GM21737 (cell line): ENCODE measurements around the gene HLCS.

ENCODE experiments used
- ATAC-seq: cut with Tn5 transposase; IDR thresholded peaks from one replicate; pipeline ENCODE4 v1.9.1; 2021; ENCODE audit warnings: mild to moderate bottlenecking, moderate library complexity; ENCODE audit not compliant: unreplicated experiment

The HLCS gene

DNA sequence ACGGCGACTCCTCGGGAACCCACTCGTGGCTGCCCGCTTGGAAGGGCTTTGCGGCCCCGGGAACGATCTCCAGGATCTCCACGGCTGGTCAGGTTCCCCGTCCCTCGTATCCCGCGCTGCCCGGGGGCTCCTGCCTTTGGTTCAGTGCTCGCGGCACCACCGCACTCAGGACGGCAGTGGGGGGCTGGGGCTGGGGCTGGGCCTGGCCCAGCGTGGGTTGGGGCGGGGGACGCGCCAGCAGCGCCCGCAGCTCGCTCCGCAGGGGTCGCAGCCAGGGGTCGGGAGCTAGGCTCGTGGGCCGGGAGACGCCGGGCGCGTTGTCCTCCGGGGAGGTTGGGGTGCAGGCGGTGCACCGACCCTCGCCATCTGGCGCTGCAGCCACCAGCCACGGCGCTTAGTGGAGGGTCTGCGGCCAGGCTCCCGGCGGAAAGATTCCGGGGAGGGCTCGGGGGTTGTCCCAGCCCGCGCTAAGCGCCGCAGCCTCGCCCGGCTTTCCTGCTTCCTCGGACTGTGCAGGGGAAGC lies 258.6 kb downstream of the HLCS start:
- no peak for ATAC-seq

GRCh38 chr21:36706951-36707762 lies 259.3 kb downstream of the HLCS start:
- no peak for ATAC-seq

DNA sequence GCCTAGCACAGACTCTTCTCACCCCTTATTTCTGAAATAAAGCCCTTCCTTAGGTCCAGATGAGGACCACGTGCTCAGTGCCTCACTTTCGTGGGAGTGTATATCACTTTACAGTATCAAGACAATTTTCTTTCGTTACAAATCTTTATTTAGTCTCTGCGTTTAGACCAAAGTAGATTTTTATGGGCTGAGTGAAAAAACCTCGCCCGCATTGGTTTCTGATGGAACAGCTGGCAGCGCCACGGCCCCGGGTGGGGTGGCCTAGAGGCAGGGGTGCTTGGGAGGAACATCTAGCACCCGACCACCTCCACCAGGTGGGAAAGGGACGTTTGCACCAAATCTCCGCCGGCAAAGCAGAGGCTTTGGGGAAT lies 260.0 kb downstream of the HLCS start:
- no peak for ATAC-seq

DNA sequence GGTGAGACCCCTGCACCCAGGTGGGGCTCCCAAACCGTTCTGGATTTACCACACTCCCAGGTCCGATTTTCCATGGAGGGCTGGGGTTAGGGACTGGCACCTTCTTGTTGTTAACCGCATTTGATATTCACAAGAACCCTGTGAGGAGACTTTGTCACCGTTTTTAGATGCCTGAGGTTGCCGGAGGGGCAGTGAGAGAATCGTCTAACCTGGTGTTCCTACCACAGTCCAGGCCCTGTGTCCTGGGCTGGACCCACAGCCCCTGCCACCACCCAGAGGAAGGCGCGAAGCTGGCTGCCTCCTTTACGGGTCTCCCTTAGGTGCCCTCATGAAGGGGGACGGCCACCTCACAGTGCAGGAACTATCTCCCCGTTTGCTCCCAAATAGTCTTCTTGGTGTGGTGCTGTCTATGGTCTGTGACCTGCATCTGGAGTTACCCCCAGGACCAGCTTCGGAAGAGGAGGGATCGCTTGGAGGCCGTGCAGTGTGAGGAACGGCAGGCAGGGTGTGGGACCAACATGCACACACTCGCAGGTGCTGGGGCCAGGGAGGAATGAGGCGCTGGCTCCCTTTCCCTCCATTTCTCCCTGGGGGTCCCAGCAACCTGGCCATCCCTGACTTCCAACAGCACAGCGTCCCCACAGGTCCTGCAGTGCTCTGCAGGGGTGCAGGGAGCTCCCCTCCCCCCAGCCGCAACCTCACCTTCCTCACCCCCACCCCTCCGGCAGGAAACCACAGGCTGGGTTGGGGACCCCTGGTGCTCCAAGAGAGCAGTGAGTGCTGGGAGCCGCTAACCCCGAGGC lies 260.6 kb downstream of the HLCS start:
- ATAC-seq = no peak

- no peak for ATAC-seq
These were observed 261.4 kb downstream of the HLCS start for GRCh38 chr21:36704958-36705678.

DNA sequence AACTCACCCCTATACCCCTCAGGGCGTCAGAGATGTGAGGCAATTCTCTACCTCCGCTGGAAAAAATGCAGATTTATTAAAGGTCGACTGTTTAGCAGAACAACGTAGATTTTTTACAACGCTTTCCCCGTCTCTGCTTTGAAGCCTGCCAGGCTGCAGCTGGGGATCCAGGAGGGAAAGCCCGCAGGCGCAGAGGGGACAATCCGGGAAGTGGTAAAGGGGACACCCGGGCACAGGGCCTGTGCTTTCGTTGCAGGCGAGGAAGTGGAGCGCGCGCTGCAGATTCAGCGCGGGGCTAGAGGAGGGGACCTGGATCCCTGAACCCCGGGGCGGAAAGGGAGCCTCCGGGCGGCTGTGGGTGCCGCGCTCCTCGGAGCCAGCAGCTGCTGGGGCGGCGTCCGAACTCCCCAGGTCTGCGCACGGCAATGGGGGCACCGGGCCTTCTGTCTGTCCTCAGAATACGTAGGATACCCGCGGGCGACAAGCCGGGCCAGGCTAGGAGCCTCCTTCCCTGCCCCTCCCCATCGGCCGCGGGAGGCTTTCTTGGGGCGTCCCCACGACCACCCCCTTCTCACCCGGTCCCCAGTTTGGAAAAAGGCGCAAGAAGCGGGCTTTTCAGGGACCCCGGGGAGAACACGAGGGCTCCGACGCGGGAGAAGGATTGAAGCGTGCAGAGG lies 262.1 kb downstream of the HLCS start:
- ATAC-seq = no peak

DNA sequence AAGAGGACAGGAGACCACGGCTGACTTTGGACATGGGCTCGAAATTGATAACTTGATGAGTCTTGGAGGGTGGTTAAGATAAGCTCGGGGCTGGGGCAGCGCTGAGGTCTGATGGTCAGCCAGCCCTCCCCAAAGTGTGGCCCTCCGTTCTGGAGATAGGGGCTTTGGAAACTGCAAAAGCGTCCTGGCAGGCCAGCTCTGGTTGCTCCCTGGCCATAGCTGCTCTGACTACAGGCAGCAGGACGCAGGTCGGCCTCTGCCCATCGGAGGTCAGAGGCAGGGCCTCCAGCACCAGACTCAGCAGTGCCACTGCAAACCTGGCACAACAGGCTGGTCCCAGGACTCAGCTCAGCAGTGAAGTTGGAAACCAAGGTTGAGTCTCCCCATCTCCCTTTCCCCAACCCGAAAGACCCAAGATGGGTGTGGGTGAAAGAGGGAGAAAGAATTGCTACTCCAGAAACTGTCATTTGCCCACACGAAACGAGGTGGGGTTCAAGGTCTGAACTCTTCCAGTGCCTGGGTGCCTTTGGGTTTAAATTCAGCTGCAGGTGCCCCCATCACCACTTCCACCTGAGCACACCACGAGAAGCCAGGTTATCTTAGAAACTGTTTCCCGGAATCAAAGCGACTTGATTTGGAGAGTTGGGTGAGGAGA lies 262.7 kb downstream of the HLCS start:
- no peak for ATAC-seq

- ATAC-seq = no peak
These were observed 263.3 kb downstream of the HLCS start for GRCh38 chr21:36703123-36703522.

DNA sequence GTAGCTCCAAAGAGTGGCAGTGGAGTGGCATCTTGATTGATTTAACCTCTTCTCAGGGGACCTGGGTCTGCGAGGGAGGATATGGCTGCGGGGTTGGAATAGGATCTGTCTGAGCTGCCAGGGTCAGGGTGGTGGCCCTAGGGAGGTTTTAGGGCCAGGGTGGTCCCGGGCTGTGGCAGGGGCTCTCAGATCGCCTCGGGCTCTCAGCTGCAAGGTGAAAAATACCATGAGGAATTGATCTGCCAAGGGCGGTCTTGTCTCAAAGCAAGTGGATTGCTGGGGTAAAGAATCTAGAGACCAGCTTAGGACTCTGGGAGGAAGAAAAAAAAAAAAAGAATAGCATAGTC lies 263.9 kb downstream of the HLCS start:
- ATAC-seq = no peak

- ATAC-seq = no peak
These were observed 264.5 kb downstream of the HLCS start for GRCh38 chr21:36701756-36702621.

DNA sequence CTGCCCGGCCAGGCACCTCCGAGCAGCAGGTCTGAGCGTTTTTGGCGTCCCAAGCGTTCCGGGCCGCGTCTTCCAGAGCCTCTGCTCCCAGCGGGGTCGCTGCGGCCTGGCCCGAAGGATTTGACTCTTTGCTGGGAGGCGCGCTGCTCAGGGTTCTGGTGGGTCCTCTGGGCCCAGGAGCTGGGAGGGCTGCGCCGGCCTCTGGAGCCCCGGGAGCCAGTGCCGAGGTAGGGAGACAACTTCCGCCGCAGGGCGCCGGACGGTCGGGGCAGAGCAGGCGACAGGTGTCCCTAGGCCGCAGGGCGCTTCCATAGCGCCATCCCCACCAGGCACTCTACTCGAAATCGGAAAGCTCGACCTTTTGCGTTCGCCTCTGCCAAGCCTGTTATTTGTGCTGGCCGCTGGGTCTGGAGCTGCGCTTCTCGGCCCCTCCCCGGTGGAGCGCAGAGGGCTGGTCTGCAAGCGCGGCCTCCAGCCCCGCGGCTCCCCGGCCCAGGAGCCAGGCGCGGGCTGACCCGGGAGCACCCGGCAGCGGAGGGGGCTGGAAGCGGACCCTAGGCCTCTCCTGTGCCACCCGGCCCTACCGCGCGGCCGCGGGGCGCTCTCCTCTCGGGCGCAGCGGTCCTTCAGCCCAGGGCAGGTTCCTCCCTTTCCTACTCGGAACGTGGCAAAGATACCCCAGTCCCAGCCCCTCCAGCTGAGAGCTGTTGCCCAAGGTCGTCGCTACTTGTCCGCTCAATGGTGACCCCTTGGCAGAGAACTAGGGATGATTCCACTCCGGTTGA lies 265.3 kb downstream of the HLCS start:
- no peak for ATAC-seq
